Adrenal gland (tissue), 5 donors: Measurements from ENCODE around the gene RAB25.

Experiments used
- POLR2A ChIP-seq, 2 donors: fragments of 450-650 bp; IDR thresholded peaks; one replicate each; pipeline ENCODE4 v1.6.1; 2017; ENCODE audit warnings: antibody characterized with exemption in 2 of 2, mild to moderate bottlenecking in 2 of 2, moderate library complexity in 1 of 2
- TF ChIP-seq, protein P1 (sequence below), 6 experiments: fragments of 450-650 bp in 4 of 6; fragments of 200-600 bp in 2 of 6; sonication (generic) in 1 of 6; IDR thresholded peaks; 1 replicate in 5 of 6; 2 replicates in 1 of 6; pipeline versions ENCODE4 v1.5.1 to v1.8.0; 2016 to 2021; ENCODE audit warnings: antibody characterized with exemption in 6 of 6, mild to moderate bottlenecking in 2 of 6, moderate library complexity in 1 of 6
- donor health status: DM: no; HTN: no; CAD: no.

DNA sequence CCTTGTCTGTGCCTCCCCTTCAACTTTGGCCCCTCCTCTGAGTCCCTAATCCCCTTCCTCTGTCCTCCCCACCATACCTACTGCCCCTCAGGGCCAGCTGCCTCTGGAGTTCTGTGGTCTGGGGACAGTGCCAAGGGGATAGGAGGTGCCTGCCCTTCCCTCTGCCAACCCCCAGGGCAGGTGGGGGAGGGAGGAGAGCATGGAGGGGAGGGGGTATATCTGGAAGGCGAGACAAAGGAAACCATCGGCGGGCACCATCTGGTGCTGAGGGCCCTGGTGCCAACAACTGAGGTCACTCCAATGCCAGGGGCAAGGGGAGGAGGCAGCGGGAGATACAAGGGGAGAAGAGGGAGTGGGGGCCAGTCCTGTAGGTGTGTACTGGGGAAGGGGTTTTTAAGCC lies 9.6 kb downstream of the RAB25 start:
- TF ChIP-seq, protein P1, sequence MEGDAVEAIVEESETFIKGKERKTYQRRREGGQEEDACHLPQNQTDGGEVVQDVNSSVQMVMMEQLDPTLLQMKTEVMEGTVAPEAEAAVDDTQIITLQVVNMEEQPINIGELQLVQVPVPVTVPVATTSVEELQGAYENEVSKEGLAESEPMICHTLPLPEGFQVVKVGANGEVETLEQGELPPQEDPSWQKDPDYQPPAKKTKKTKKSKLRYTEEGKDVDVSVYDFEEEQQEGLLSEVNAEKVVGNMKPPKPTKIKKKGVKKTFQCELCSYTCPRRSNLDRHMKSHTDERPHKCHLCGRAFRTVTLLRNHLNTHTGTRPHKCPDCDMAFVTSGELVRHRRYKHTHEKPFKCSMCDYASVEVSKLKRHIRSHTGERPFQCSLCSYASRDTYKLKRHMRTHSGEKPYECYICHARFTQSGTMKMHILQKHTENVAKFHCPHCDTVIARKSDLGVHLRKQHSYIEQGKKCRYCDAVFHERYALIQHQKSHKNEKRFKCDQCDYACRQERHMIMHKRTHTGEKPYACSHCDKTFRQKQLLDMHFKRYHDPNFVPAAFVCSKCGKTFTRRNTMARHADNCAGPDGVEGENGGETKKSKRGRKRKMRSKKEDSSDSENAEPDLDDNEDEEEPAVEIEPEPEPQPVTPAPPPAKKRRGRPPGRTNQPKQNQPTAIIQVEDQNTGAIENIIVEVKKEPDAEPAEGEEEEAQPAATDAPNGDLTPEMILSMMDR (IDR thresholded peaks at IDR 0.05) = no peak
- no peak for TF ChIP-seq POLR2A (IDR thresholded peaks at IDR 0.05)
